Measurements from ENCODE around the gene RALGAPB. TPM values are rescaled to one million over a fixed set of nuclear protein-coding genes. Genes with fewer than 3 reads are reported as not detected.

Gene RALGAPB
- polyA plus RNA-seq, 1 of the 3 experiments (the other 2 are of a cell fraction): 10.8 TPM

DNA sequence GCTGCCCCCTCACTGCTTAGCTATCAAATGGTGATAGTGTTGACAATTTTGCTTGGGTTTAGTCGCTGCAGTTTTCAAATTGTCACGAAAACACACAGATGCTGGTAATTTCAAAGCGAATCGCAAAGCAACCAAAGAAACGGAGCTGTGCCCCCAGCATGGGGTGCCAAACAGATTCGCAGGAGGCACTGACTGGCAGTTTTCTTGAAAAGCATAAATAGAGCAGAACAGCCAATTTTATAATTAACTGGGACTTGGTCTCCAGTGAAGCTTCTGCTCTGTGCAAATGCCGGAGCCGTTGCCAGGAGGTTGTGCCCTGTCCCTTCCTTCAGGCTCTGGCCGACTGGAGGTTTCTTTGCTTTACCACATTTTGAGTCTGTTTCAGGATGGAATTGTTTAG is 147.8 kb downstream of the RALGAPB start:
- H3K27me3 ChIP-seq (ENCODE audit: insufficient read depth): no peaks in the 10 kb centered on the region
- H3K4me1 ChIP-seq (ENCODE audit: control insufficient read depth in 1 of 2, insufficient read depth in 2 of 2, low read depth in 1 of 2, low read length in 1 of 2): peaks cover 0 to 6% of the 10 kb centered on the region in 2 experiments; a peak in 1 of 4 replicates
- H3K36me3 ChIP-seq (replicated peaks in 1 of 2; ENCODE audit: control insufficient read depth in 1 of 2, insufficient read depth in 2 of 2, low read length in 1 of 2): no peaks in the 10 kb centered on the region
- no peak overlapping the region for H3K27ac ChIP-seq (ENCODE audit: low read depth in 2 of 2, low read length in 1 of 2)
- DNase-seq: no peak
- H3K4me2 ChIP-seq: no peak overlapping the region
- H3K9ac ChIP-seq: no peak overlapping the region
- H3K4me3 ChIP-seq (ENCODE audit: low read depth in 2 of 2, low read length in 1 of 2): no peak overlapping the region
- 63% methylated on average over 9 of the region's 9 CpGs for WGBS (ENCODE audit: low lambda C conversion rate)
- POLR2A ChIA-PET: no interaction called here
- H2AFZ ChIP-seq (ENCODE audit: low read depth): no peak overlapping the region
- TF ChIP-seq, protein P1, sequence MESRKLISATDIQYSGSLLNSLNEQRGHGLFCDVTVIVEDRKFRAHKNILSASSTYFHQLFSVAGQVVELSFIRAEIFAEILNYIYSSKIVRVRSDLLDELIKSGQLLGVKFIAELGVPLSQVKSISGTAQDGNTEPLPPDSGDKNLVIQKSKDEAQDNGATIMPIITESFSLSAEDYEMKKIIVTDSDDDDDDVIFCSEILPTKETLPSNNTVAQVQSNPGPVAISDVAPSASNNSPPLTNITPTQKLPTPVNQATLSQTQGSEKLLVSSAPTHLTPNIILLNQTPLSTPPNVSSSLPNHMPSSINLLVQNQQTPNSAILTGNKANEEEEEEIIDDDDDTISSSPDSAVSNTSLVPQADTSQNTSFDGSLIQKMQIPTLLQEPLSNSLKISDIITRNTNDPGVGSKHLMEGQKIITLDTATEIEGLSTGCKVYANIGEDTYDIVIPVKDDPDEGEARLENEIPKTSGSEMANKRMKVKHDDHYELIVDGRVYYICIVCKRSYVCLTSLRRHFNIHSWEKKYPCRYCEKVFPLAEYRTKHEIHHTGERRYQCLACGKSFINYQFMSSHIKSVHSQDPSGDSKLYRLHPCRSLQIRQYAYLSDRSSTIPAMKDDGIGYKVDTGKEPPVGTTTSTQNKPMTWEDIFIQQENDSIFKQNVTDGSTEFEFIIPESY (IDR thresholded peaks at IDR 0.05; ENCODE audit: borderline replicate concordance, low read depth): no peak
- TF ChIP-seq EZH2phosphoT487 (IDR thresholded peaks at IDR 0.05; ENCODE audit: borderline replicate concordance, low read depth) (no peak), YY1 (IDR thresholded peaks at IDR 0.05; ENCODE audit: low read depth) (no peak), GABPA (IDR thresholded peaks at IDR 0.05; ENCODE audit: low read depth) (no peak), GATA2 (CRISPR knock-in tag; IDR thresholded peaks at IDR 0.05) (no peak), NRF1 (IDR thresholded peaks at IDR 0.05; ENCODE audit: low read depth, low read length) (no peak), JUND (IDR thresholded peaks at IDR 0.05) (no peak), CHD2 (IDR thresholded peaks at IDR 0.05; ENCODE audit: low read length, partially characterized antibody) (no peak), SIN3A (IDR thresholded peaks at IDR 0.05; ENCODE audit: borderline replicate concordance, low read depth, low read length) (no peak), TCF12 (IDR thresholded peaks at IDR 0.05) (no peak), NFIC (IDR thresholded peaks at IDR 0.05; ENCODE audit: borderline replicate concordance) (no peak), FOSL2 (IDR thresholded peaks at IDR 0.05; ENCODE audit: borderline replicate concordance, low read depth) (no peak), TAF1 (IDR thresholded peaks at IDR 0.05; ENCODE audit: borderline replicate concordance, low read depth, low read length) (no peak), SMC3 (IDR thresholded peaks at IDR 0.05; ENCODE audit: low read depth, low read length) (no peak), ELF1 (IDR thresholded peaks at IDR 0.05) (no peak), TEAD4 (IDR thresholded peaks at IDR 0.05; ENCODE audit: borderline replicate concordance, insufficient read depth) (no peak), RXRA (IDR thresholded peaks at IDR 0.05; ENCODE audit: borderline replicate concordance, low read depth) (no peak)
- TF ChIP-seq, protein P2, sequence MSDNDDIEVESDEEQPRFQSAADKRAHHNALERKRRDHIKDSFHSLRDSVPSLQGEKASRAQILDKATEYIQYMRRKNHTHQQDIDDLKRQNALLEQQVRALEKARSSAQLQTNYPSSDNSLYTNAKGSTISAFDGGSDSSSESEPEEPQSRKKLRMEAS (IDR thresholded peaks at IDR 0.05; ENCODE audit: low read depth): no peak
- TF ChIP-seq, protein P3, sequence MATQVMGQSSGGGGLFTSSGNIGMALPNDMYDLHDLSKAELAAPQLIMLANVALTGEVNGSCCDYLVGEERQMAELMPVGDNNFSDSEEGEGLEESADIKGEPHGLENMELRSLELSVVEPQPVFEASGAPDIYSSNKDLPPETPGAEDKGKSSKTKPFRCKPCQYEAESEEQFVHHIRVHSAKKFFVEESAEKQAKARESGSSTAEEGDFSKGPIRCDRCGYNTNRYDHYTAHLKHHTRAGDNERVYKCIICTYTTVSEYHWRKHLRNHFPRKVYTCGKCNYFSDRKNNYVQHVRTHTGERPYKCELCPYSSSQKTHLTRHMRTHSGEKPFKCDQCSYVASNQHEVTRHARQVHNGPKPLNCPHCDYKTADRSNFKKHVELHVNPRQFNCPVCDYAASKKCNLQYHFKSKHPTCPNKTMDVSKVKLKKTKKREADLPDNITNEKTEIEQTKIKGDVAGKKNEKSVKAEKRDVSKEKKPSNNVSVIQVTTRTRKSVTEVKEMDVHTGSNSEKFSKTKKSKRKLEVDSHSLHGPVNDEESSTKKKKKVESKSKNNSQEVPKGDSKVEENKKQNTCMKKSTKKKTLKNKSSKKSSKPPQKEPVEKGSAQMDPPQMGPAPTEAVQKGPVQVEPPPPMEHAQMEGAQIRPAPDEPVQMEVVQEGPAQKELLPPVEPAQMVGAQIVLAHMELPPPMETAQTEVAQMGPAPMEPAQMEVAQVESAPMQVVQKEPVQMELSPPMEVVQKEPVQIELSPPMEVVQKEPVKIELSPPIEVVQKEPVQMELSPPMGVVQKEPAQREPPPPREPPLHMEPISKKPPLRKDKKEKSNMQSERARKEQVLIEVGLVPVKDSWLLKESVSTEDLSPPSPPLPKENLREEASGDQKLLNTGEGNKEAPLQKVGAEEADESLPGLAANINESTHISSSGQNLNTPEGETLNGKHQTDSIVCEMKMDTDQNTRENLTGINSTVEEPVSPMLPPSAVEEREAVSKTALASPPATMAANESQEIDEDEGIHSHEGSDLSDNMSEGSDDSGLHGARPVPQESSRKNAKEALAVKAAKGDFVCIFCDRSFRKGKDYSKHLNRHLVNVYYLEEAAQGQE (IDR thresholded peaks at IDR 0.05; ENCODE audit: low read depth, low read length): no peak
- TF ChIP-seq, protein P4, sequence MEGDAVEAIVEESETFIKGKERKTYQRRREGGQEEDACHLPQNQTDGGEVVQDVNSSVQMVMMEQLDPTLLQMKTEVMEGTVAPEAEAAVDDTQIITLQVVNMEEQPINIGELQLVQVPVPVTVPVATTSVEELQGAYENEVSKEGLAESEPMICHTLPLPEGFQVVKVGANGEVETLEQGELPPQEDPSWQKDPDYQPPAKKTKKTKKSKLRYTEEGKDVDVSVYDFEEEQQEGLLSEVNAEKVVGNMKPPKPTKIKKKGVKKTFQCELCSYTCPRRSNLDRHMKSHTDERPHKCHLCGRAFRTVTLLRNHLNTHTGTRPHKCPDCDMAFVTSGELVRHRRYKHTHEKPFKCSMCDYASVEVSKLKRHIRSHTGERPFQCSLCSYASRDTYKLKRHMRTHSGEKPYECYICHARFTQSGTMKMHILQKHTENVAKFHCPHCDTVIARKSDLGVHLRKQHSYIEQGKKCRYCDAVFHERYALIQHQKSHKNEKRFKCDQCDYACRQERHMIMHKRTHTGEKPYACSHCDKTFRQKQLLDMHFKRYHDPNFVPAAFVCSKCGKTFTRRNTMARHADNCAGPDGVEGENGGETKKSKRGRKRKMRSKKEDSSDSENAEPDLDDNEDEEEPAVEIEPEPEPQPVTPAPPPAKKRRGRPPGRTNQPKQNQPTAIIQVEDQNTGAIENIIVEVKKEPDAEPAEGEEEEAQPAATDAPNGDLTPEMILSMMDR (IDR thresholded peaks at IDR 0.05): no peak
- H4K20me1 ChIP-seq (ENCODE audit: insufficient read depth): no peaks in the 10 kb centered on the region
- H3K9me2 ChIP-seq: no peaks in the 10 kb centered on the region
- no peaks in the 10 kb centered on the region for H3K79me2 ChIP-seq (ENCODE audit: insufficient read depth)
- CTCF ChIA-PET: interaction anchor here (0.6 to 2.1 kb wide), 4 partner anchors 13 to 214 kb away, joined by 3 to 8 read pairs (median 4); no protein-coding TSS in a partner anchor
- no peaks in the 10 kb centered on the region for H3K9me3 ChIP-seq
- no peaks in the 10 kb centered on the region for H3F3A ChIP-seq (replicated peaks; ENCODE audit: insufficient read depth)

All from SK-N-SH (cell line).